IMR-90 (cell line): ENCODE measurements around the gene GUCY2D. TPM values are rescaled to one million over a fixed set of nuclear protein-coding genes. Genes with fewer than 3 reads are reported as not detected.
A peak's percentile ranks its signal among the peaks of the same experiment; 100 is the strongest.

Source experiments
- ATAC-seq: fragments of 200-7000 bp; cut with Tn5 transposase; 2 replicates; pipeline ENCODE4 v1.9.1; 2020; ENCODE audit warnings: low read depth, mild to moderate bottlenecking, moderate library complexity
- BruUV-seq: library from RNA; stranded (reverse); fragments of 400-500 nt; replicated peaks from 2 replicates; lab custom pipeline; 2021; lab: Mats Ljungman, UMichigan
- CTCF ChIA-PET: fragments of 300-600 bp; formaldehyde crosslinking; extraction: SDS; loops from one replicate; lab custom pipeline; 2021; ENCODE audit warnings: antibody characterized with exemption; lab: Yijun Ruan, JAX
- POLR2A ChIA-PET: fragments of 300-600 bp; sonication (Branson Sonifier 250); formaldehyde crosslinking; loops from one replicate; lab custom pipeline; 2022; ENCODE audit warnings: antibody characterized with exemption; ENCODE audit not compliant: unreplicated experiment; lab: Charles Lee
- DNase-seq: peaks from one replicate; pipeline ENCODE4 v3.0.0; 2013
- H2AFZ ChIP-seq: replicated peaks from 2 replicates; pipeline ENCODE3; 2013; ENCODE audit warnings: low read length, mild to moderate bottlenecking; ENCODE audit not compliant: poor library complexity
- H2AK5ac ChIP-seq: 2 replicates; pipeline ENCODE4 v1.6.1; 2013; ENCODE audit warnings: low read depth, low read length, inconsistent platforms
- H2AK9ac ChIP-seq: replicated peaks from 2 replicates; pipeline ENCODE3; 2013; ENCODE audit warnings: mild to moderate bottlenecking, low read depth, low read length, moderate library complexity; ENCODE audit not compliant: poor library complexity
- H2BK120ac ChIP-seq: 2 replicates; pipeline ENCODE4 v1.6.1; 2013; ENCODE audit warnings: low read depth, low read length, inconsistent platforms
- H2BK15ac ChIP-seq: 3 replicates; pipeline ENCODE4 v1.6.1; 2013; ENCODE audit warnings: low read depth, low read length, inconsistent platforms
- H2BK20ac ChIP-seq: 2 replicates; pipeline ENCODE4 v1.6.1; 2013; ENCODE audit warnings: low read depth, mild to moderate bottlenecking, inconsistent platforms, low read length, moderate library complexity
- H2BK5ac ChIP-seq: 2 replicates; pipeline ENCODE4 v1.6.1; 2013; ENCODE audit warnings: mild to moderate bottlenecking, low read depth, low read length, inconsistent platforms; ENCODE audit not compliant: poor library complexity, severe bottlenecking
- H3K14ac ChIP-seq: replicated peaks from 2 replicates; pipeline ENCODE4 v1.6.1; 2013; ENCODE audit warnings: low read depth, low read length, inconsistent platforms
- H3K18ac ChIP-seq: 2 replicates; pipeline ENCODE4 v1.6.1; 2013; ENCODE audit warnings: low read depth, low read length, control low read depth
- H3K23ac ChIP-seq: 2 replicates; pipeline ENCODE4 v1.6.1; 2013; ENCODE audit warnings: low read depth, low read length, inconsistent platforms
- H3K27ac ChIP-seq: 2 replicates; pipeline ENCODE4 v1.5.1; 2013; ENCODE audit warnings: mild to moderate bottlenecking, control low read depth, low read length; ENCODE audit not compliant: insufficient read depth
- H3K27me3 ChIP-seq: 2 replicates; pipeline ENCODE4 v1.6.1; 2013; ENCODE audit warnings: low read length; ENCODE audit not compliant: control insufficient read depth, insufficient read depth
- H3K36me3 ChIP-seq: 2 replicates; pipeline ENCODE4 v1.6.1; 2013; ENCODE audit warnings: low read length, mixed read lengths; ENCODE audit not compliant: control insufficient read depth, insufficient read depth
- H3K4ac ChIP-seq: 2 replicates; pipeline ENCODE4 v1.6.1; 2013; ENCODE audit warnings: low read depth, low read length, inconsistent platforms
- H3K4me1 ChIP-seq: 2 replicates; pipeline ENCODE4 v1.6.1; 2013; ENCODE audit warnings: low read length, mixed read lengths; ENCODE audit not compliant: control insufficient read depth, insufficient read depth
- H3K4me2 ChIP-seq: 2 replicates; pipeline ENCODE4 v1.6.1; 2013; ENCODE audit warnings: low read depth, mild to moderate bottlenecking, control low read depth, low read length, moderate library complexity
- H3K4me3 ChIP-seq: 2 replicates; pipeline ENCODE4 v1.5.1; 2013; ENCODE audit warnings: low read depth, mild to moderate bottlenecking, control low read depth, low read length, moderate library complexity; ENCODE audit not compliant: insufficient read depth
- H3K56ac ChIP-seq: 2 replicates; pipeline ENCODE4 v1.6.1; 2013; ENCODE audit warnings: low read length, inconsistent platforms; ENCODE audit not compliant: insufficient read depth; ENCODE audit errors: extremely low read depth
- H3K79me1 ChIP-seq, 2 experiments: 2 replicates each; pipeline ENCODE4 v1.6.1; 2013; ENCODE audit warnings: low read length in 2 of 2, inconsistent platforms in 1 of 2, low read depth in 1 of 2
- H3K9ac ChIP-seq: 2 replicates; pipeline ENCODE4 v1.6.1; 2013; ENCODE audit warnings: low read depth, low read length, control low read depth
- H3K9me1 ChIP-seq: 2 replicates; pipeline ENCODE4 v1.6.1; 2013; ENCODE audit warnings: low read length, inconsistent platforms; ENCODE audit not compliant: insufficient read depth
- H3K9me3 ChIP-seq: 2 replicates; pipeline ENCODE4 v1.6.1; 2013; ENCODE audit warnings: low read length; ENCODE audit not compliant: control insufficient read depth, insufficient read depth
- H4K20me1 ChIP-seq: 2 replicates; pipeline ENCODE4 v1.6.1; 2013; ENCODE audit warnings: low read length, inconsistent platforms; ENCODE audit not compliant: insufficient read depth
- H4K5ac ChIP-seq: 2 replicates; pipeline ENCODE4 v1.6.1; 2013; ENCODE audit warnings: mild to moderate bottlenecking, low read depth, low read length, control low read depth
- H4K8ac ChIP-seq, 2 experiments: 2 replicates each; pipeline ENCODE4 v1.6.1; 2013; ENCODE audit warnings: low read depth in 2 of 2, low read length in 2 of 2, control low read depth in 1 of 2, inconsistent platforms in 1 of 2
- H4K91ac ChIP-seq: 2 replicates; pipeline ENCODE4 v1.6.1; 2013; ENCODE audit warnings: low read depth, low read length, inconsistent platforms; ENCODE audit not compliant: insufficient read depth
- CEBPB ChIP-seq: IDR thresholded peaks from 2 replicates; pipeline ENCODE4 v1.6.1; 2012; ENCODE audit warnings: low read depth, low read length, improper control_type of control experiment
- MAFK ChIP-seq: IDR thresholded peaks from 2 replicates; pipeline ENCODE4 v1.6.1; 2012; ENCODE audit warnings: low read depth, low read length, improper control_type of control experiment
- RCOR1 ChIP-seq: IDR thresholded peaks from 2 replicates; pipeline ENCODE4 v1.6.1; 2012; ENCODE audit warnings: mild to moderate bottlenecking, low read length, improper control_type of control experiment; ENCODE audit not compliant: insufficient replicate concordance
- SMC3 ChIP-seq: fragments of 150-350 bp; IDR thresholded peaks from 2 replicates; pipeline ENCODE4 v1.6.1; 2016; ENCODE audit warnings: low read depth, mild to moderate bottlenecking, antibody characterized with exemption, low read length, moderate library complexity
- whole genome bisulfite sequencing, 2 experiments: methylation state at CpG; one replicate each; pipeline versions ENCODE4 v1.1.5 to v1.1.7; 2013; ENCODE audit warnings: missing lambda C conversion rate in 2 of 2; ENCODE audit not compliant: insufficient read length in 1 of 2; ENCODE audit errors: extremely low coverage in 2 of 2; 5-methylcytosine and 5-hydroxymethylcytosine counted together
- dilution Hi-C: fragments of 300-500 bp; cut with HindIII; formaldehyde crosslinking; loops from one replicate; pipeline ENCODE4 v1.14.3; 2018; ENCODE audit warnings: low sequenced_read_pairs; ENCODE audit not compliant: unreplicated experiment
- in situ Hi-C: fragments of 300-500 bp; cut with MboI; formaldehyde crosslinking; loops from 3 replicates; pipeline ENCODE4 v1.14.3; 2019; ENCODE audit warnings: low sequenced_read_pairs, inconsistent platforms, mixed read lengths
- intact Hi-C: fragments of 100-400 bp; cut with micrococcal nuclease; formaldehyde crosslinking; loops from 2 replicates; pipeline ENCODE4 v1.10.0; 2022
- polyA plus RNA-seq, 3 experiments: library from polyadenylated mRNA; depleted of rRNA; stranded (reverse); fragments of >200 nt; gene quantifications; 2 replicates each; pipeline ENCODE4 v1.2.3, GENCODE V29; 2012; ENCODE audit warnings: low replicate concordance in 1 of 3
- total RNA-seq: library from RNA; depleted of rRNA; stranded (reverse); fragments of >200 nt; gene quantifications from 2 replicates; pipeline ENCODE4 v1.2.3, GENCODE V29; 2012

The GUCY2D gene
- total and polyA plus RNA-seq, 2 of the 4 experiments (the other 2 are of a cell fraction): 0.03 TPM; not detected in 1

DNA sequence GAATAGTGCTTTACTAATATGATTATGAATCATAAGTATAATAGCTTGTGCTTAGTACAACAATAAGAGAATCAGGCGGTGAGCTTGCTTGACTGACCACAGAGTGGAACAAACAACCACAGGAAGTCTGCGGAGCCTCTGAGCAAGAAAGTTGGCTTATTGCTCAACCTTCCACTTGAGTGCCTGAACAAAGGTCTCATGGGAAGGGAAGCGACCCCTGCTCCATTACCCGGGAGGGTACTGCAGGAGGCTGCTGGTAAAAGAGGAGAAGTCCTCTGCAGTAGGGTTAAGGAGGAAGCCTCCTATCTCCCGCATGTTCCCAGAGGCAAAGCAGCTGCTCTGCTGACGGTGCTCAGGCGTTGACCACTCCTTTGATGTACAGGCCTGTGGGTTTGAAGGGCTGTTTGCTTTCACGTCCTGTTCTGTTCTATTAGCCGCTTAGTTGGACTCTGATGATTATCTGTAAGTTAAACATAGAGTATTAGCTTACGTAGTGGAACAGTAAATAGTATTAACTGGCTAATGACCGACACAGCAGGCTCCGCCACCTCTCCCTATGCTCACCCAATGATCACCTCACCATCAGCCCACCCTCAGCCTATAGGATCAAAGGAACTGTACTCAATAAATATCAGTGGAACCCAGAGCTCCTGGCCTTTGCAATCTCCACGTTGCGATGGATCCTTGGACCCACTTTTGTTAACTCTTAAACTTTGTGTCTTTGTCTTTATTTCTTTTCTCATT lies 54.0 kb downstream of the GUCY2D start:
- Histone ChIP-seq H3K23ac (no peak overlapping the region), H4K8ac (no peak overlapping the region), H4K5ac (no peak overlapping the region), H2BK5ac (no peak overlapping the region), H3K27ac (no peak overlapping the region), H3K9me3 (no peaks in the 10 kb centered on the region), H3K4me1 (peaks cover 2% of the 10 kb centered on the region; the same call in 1 of the 2 replicates), H3K79me1 (no peaks in the 10 kb centered on the region), H2AK5ac (0 out of 2 replicates have a peak overlapping the region, but pooled peaks have one; percentile 9), H3K36me3 (no peaks in the 10 kb centered on the region), H2BK20ac (no peak overlapping the region), H3K27me3 (peaks cover 45% of the 10 kb centered on the region), H2AK9ac (no peak overlapping the region), H4K20me1 (no peaks in the 10 kb centered on the region), H3K9me1 (no peaks in the 10 kb centered on the region), H3K4ac (no peak overlapping the region), H3K4me2 (no peak overlapping the region), H2BK15ac (no peak overlapping the region), H3K56ac (no peak overlapping the region), H3K18ac (no peak overlapping the region), H2AFZ (no peak overlapping the region), H3K14ac (no peak overlapping the region), H3K9ac (no peak overlapping the region), H2BK120ac (no peak overlapping the region), H4K91ac (no peak overlapping the region), H3K4me3 (no peak overlapping the region)
- dilution Hi-C loops: no loop called here
- intact Hi-C loops: loop anchor here (2.0 to 5.0 kb wide), 2 partner anchors 124 to 194 kb away; partner anchors contain the start of genes CNTROB and TRAPPC1
- no TSS peak for BruUV-seq
- CTCF ChIA-PET: interaction anchor here (0.6 to 2.8 kb wide), 4 partner anchors 13 to 37 kb away, joined by 4 to 15 read pairs (median 5); no protein-coding TSS in a partner anchor
- peak; percentile 95 for TF ChIP-seq CEBPB
- no peak for TF ChIP-seq MAFK
- no peak for TF ChIP-seq RCOR1
- TF ChIP-seq SMC3: no peak
- peak; percentile 44 for ATAC-seq
- POLR2A ChIA-PET: no interaction called here
- in situ Hi-C loops: no loop called here
- WGBS, 2 experiments: 55% methylated on average over 4 of the region's 14 CpGs; no CpG with 5 or more reads in 1 of the 2 experiments
- peak; percentile 71 for DNase-seq
